Measurements from ENCODE around the gene GSK3B.
"Not testable (repeated sequence)": the region's sequence is repeated elsewhere in the genome, so short reads cannot be mapped to it uniquely, and the experiment has no call there.

- not testable (repeated sequence) for TF ChIP-seq CTCF, POLR2A (IDR thresholded peaks at IDR 0.05)
These were observed 42.7 kb downstream of the GSK3B start for GRCh38 chr3:120051570-120051969.

All from vagina (tissue), 2 donors.